ENCODE data around the gene GGCT.

- no peak for TF ChIP-seq CTCF (IDR thresholded peaks at IDR 0.05; ENCODE audit: insufficient read depth, low read length)
- no peak for TF ChIP-seq REST (IDR thresholded peaks at IDR 0.05; ENCODE audit: insufficient replicate concordance, low read depth)
- TF ChIP-seq POLR2AphosphoS5 (IDR thresholded peaks at IDR 0.05; ENCODE audit: low read depth): no peak
- TF ChIP-seq GABPA (IDR thresholded peaks at IDR 0.05; ENCODE audit: low read depth): no peak
- no peak for TF ChIP-seq SPI1 (IDR thresholded peaks at IDR 0.05; ENCODE audit: borderline replicate concordance, low read depth)
These were observed 30.7 kb downstream of the GGCT start for GRCh38 chr7:30473903-30474302.

Data from HL-60 (cell line).